NCI-H1694 treated with DMSO at 0.1 percent for 48 hours (cell line): ENCODE results near the gene SLC9B2.

Experiments
- DNase-seq: peaks from one replicate; lab custom pipeline; 2025; lab: John Stamatoyannopoulos, UW

Gene SLC9B2

GRCh38 chr4:103076747-103077347 is at the start of gene SLC9B2:
Gene SLC9B2, minus strand, starts transcription at chr4:103076761. Its CDS starts 9,211 bp downstream, at chr4:103067550.
- peak; percentile 24 for DNase-seq

- no peak for DNase-seq
Observed at GRCh38 chr4:103126126-103126525, 49.6 kb upstream of the SLC9B2 start.

GRCh38 chr4:103123114-103123513 is 46.6 kb upstream of the SLC9B2 start:
- DNase-seq: no peak

GRCh38 chr4:103118166-103118565 is 41.6 kb upstream of the SLC9B2 start:
- no peak for DNase-seq

- no peak for DNase-seq
Observed at GRCh38 chr4:103111598-103111997, 35.0 kb upstream of the SLC9B2 start.

- DNase-seq: no peak
Observed at GRCh38 chr4:103108542-103108941, 32.0 kb upstream of the SLC9B2 start.

GRCh38 chr4:103105558-103106356 is 29.2 kb upstream of the SLC9B2 start:
- no peak for DNase-seq

- DNase-seq: no peak
Observed at GRCh38 chr4:103104886-103105285, 28.3 kb upstream of the SLC9B2 start.

- DNase-seq: no peak
Observed at GRCh38 chr4:103100691-103101090, 24.1 kb upstream of the SLC9B2 start.

GRCh38 chr4:103099691-103100392 is 23.3 kb upstream of the SLC9B2 start, which contains the start of gene BDH2:
Gene BDH2, minus strand, starts transcription at chr4:103099834. Its CDS starts 3,580 bp downstream, at chr4:103096254.
- DNase-seq: peak; percentile 87

GRCh38 chr4:103098756-103099440 is 22.3 kb upstream of the SLC9B2 start:
- DNase-seq: no peak

GRCh38 chr4:103098341-103098740 is 21.8 kb upstream of the SLC9B2 start:
- no peak for DNase-seq

GRCh38 chr4:103097112-103097511 is 20.6 kb upstream of the SLC9B2 start:
- no peak for DNase-seq

- no peak for DNase-seq
Observed at GRCh38 chr4:103095080-103095479, 18.5 kb upstream of the SLC9B2 start.

- DNase-seq: no peak
Observed at GRCh38 chr4:103092245-103092644, 15.7 kb upstream of the SLC9B2 start.

GRCh38 chr4:103091601-103092223 is 15.2 kb upstream of the SLC9B2 start:
- peak; percentile 53 for DNase-seq

GRCh38 chr4:103089481-103089880 is 12.9 kb upstream of the SLC9B2 start:
- DNase-seq: no peak

GRCh38 chr4:103086551-103086950 is 10.0 kb upstream of the SLC9B2 start:
- DNase-seq: no peak

- no peak for DNase-seq
Observed at GRCh38 chr4:103085555-103086196, 9.1 kb upstream of the SLC9B2 start.

- no peak for DNase-seq
Observed at GRCh38 chr4:103079621-103080020, 3.1 kb upstream of the SLC9B2 start.
